Hematopoietic multipotent progenitor cell treated with erythropoietin and hydrocortisone succinate and interleukin-3 and kit ligand, for 6 days (in vitro differentiated cells): ENCODE data around the gene EMC8.
"Not testable (repeated sequence)": the region's sequence is repeated elsewhere in the genome, so short reads cannot be mapped to it uniquely, and the experiment has no call there.

Experiments
- DNase-seq: peaks from one replicate; pipeline ENCODE4 v3.0.0-alpha.2; 2015

EMC8 gene

DNA sequence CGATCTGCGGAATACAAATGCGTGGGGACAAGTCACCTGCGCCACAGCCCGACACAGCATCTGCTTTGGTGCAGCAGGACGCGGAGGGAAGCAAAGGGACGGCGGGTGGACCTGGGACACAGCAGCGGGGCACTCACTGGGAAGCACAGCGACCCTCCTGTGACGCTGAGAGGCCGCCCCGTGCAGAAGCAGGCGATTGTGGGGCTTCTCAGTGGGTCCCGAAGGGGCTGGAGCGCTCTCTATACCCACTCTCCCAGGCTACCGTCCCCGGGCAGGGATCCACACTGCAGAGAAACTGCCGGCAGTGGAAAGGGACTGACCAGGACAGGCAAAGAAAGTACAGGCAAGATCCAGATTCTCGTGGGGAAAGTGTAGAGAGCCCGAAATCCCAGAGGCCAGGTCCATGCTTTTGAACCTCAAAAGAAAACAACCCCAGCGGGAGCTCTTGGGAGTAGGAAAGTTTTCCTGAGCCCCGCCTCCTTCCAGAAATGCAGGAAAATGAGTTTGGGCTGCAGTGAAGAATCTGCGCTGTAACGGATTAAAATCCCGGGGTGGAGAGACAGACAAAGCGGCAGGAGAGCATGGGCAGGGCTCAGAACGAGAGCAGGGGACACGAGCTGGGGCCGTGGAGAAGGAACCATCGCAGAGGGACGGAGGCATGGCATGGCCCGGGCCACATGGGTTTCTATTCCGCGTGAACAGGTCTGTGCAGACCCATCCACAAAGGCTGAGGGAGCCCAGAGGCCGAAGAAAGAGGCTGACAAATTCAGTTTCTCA is 12.9 kb upstream of the EMC8 start:
- DNase-seq = no peak

DNA sequence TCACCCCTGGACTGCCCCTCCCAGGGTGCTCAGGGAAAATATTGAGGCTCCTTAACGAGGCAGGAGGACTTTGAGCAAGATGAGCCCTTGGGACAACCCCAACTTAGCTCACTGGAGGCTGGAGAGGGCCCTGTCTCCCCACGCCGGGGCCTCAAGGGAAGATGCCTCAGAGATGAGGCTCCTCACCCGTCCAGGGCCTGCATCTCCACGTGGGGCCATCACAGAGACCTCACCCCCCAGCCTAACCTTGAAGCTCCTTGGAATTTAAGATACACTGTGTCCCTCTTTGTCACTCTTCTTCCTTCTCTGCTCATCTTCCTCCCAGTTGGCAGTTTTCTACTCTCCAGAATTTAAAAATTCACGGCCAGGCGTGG is 11.4 kb upstream of the EMC8 start:
- DNase-seq = no peak

DNA sequence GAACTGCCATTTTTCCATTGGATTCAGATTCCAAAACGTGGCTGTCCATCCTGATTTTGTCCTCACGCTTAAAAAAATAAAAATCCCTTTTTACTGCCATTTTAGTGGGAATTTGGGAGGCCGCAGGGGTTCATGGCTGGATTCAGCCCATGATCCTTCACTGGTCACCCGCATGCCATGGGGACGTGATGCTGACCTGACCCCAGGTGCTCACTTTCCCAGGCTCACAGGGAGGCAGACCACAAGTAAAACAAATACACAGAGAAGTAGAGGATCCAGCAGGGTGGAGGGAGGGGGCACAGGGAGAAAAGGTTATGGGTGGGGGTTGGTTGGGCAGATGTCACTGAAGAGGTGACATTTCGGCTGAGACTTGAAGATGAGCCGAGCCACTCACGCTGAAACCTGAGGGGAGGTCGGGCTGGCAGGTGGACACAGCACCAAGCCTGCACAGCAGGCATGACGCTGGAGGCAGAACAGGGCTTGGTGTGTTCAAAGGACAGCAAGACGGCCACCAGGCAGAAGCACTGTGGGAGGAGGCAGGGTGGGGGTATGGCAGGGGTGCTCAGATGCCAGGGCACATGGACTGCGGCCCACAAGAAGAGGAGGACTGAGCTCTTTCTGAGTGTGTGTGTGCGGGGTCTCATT is 10.9 kb upstream of the EMC8 start:
- no peak for DNase-seq

DNA sequence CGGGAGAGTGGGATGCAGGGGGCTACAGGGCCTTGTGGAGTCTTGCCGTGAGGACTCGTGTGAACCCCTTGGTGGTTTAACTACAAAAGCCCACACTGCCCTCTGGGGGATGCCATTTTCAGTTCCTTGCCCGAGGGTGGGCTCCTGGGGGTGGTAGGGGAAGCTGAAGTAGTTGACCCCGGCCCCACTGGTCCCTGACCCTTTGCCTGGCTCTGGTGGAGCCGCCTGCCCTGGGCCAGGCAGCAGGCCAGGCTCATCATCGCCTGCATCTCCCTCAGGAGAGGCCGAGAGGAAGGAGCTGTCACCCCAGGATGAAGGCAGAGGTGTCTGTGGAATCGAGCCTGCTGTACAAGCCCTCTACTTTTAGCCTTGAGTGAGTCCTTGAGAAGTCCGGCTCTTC is 10.3 kb upstream of the EMC8 start:
- no peak for DNase-seq

DNA sequence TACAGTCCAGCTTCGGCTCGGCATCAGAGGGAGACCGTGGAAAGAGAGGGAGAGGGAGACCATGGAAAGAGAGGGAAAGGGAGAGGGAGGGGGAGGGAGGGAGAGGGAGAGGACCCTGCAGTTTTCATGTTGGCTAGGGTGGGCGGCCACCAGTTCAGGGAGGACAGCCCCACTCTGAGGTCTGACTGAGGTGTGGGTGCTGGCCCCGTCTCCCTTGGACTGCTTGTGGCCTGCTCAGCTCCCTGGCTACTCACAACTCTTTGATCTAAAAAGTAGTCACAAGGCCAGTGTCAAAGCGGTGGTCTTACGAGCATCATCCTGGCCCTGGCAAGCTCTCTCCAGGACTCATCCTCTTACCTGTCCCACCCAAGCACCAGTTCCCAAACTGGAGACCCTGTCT is 9.6 kb upstream of the EMC8 start:
- no peak for DNase-seq

DNA sequence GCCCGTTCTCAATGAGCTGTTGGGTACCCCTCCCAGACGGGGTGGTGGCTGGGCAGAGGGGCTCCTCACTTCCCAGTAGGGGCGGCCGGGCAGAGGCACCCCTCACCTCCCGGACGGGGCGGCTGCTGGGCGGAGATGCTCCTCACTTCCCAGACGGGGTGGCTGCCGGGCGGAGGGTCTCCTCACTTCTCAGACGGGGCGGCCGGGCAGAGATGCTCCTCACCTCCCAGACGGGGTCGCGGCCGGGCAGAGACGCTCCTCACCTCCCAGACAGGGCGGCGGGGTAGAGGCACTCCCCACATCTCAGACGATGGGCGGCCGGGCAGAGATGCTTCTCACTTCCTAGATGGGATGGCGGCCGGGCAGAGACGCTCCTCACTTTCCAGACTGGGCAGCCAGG is 8.8 kb upstream of the EMC8 start:
- DNase-seq = not testable (repeated sequence)

DNA sequence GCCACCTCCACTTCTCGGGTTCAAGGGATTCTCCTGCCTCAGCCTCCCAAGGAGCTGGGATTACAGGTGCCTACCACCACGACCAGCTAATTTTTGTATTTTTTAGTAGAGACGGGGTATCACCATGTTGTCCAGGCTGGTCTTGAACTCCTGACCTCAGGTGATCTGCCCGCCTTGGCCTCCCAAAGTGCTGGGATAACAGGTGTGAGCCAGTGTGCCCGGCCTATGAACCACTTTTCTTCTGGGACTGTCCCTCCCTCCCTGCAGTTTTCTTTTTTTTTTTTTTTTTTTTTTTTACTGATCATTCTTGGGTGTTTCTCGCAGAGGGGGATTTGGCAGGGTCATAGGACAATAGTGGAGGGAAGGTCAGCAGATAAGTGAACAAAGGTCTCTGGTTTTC is 8.0 kb upstream of the EMC8 start:
- not testable (repeated sequence) for DNase-seq

DNA sequence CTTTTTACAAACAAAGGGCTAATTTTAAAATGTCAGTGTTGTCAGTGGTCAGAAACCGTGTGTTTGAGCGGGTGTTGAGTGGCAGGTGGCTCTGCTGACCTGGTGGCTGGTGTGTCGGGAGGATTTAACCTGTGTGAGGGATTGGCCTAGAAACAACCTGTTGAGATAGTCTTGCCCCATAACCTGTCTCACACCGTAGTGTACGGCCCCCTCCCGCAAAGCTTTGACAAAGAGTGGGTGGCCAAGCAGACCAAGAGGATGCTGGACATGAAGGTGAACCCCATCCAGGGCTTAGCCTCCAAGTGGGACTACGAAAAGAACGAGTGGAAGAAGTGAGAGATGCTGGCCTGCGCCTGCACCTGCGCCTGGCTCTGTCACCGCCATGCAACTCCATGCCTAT is 7.2 kb upstream of the EMC8 start:
- no peak for DNase-seq

DNA sequence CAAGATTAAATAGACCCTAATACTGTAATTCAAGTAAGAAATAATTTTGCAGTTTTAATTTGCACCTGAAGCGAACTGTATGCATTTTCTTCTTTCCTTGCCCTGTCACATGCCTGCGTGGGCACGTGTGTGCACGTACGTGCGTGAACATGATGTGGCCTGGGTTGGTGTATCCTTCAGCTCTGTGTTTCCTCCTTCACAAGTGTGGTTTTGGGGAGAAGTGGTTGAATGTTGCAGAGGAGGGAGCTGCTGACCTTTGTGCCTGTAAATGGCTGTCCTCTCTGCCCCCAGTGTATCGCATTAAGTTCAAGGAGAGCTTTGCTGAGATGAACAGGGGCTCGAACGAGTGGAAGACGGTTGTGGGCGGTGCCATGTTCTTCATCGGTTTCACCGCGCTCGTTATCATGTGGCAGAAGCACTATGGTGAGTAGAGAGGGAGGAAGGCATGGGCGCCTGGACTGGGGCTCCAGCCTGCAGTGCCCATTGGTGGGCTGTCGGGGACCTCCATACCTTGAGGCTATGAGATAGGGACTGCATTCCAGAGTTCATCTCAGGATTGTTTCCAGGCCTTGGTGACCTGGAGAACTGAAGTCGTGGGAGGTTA is 6.2 kb upstream of the EMC8 start:
- no peak for DNase-seq

DNA sequence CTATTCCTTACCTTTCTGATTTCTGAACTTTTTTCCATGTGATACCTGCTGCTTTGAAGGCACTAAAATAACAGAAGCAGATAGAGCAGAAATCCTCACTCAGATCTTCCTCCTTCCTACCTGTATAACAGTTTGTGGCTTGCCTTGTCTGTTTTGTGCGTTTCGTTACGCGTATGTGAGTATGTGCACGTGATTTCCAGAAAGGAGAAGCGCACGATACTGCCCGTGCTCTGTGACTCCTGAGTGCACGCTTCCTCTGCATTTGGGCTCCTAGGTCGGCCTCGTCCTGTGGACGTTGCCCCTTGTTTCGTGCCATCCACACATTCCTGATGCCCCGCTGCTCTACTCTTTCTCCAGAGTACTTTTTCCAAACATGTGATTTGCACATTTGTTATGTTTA is 4.2 kb upstream of the EMC8 start:
- DNase-seq = no peak

DNA sequence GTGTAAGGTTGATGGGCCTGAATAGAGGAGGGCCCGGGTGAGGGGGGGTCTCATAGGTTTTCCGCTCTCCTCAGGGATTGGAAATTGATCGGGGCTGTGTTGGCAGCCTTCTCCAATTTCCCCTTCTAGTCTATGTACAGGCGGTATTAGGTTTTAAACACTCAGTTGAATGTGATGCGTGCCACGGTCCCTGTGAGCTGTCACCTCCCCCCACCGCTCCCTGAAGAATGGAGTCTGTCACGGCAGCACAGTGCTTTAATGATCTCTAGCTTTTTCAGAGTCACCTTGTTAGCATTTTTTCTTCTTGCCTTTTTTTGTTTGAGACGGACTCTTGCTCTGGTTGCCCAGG is 951 bp upstream of the EMC8 start:
- peak; percentile 25 for DNase-seq

DNA sequence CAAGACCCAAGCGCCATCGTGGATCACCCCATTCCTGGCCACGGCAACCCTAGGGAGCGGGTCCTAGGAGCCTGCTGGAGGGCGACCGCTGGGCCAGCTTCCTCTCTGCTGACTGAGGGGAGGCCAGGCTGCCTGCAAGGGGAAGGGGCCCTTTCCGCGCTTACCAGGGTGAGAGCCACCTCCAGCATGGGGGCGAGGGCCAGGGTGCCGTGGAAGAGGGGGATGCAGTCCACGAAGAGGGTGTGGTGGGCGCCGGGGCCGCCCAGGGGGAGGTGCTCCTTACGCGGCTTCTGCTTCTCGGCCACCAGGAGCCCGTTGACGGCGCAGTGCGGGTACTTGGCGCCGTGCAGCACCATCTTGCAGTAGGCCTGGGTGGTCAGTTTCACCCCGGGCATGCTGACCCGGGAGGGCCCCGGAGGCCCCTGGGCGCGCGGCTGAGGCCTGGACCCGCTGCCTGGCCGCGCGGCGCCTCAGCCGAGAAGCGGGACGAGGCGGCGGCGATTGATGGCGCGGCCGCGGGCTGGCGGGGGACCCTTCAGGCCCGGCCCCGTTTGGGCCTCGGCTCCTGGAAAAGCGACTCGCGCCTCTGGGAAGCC is 345 bp downstream of the EMC8 start:
- peak; percentile 62 for DNase-seq

DNA sequence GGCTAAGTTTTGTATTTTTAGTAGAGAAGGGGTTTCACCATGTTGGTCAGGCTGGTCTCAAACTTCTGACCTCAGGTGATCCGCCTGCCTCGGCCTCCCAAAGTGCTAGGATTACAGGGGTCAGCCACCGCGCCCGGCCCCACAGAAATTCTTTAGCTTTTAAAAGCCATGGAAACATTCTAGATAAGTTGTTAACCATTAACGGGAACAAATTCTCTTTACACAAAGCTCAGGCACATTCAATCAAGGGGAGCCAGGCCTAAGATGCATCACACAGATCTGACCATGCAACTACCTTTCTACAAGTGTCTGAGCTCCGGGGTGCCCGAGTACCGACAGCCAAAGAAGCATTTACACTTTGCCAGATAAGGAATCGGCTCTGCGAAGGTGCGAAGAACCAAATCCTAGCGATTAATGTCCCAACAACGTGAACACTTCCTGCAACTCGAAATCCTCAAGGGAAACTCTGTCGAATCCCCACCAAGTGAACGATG is 1.0 kb downstream of the EMC8 start:
- peak; percentile 10 for DNase-seq

DNA sequence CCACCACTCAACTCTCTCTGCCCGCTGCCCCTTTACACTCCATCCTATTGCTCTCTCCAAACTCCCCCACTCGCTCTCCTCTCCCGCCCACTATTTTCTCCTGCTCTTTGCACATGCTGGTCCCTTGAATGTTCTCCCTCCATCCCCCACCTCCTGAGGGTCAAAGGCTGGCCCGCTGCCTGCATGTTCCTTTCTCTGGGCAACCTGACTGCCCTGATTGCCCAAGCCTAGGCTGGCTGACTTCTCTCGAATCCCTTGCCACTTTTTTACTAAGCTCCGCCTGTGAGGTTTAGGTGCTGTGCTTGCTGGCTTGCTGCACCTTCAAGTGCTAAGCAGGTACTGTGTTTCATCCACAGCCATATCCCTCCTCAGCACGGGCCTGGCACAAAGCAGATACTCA is 2.7 kb downstream of the EMC8 start:
- no peak for DNase-seq

DNA sequence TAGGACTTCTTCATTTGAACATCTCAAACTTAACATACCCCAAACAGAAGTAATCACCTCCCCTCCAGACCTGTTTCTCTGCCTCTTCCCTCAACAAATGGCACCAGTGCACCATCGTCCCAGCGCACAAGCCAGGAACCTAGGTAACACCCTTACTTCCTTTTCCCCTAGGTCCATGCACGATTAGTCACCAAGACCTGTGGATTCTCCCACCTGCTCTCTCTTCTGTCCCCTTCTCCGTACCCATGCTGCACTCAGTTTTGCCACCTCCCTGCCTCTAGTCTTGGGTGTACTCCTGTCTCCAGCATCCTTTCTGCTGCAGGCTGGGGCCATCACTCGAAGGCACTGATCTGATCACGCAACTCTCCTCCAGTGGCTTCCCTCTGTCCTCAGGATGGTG is 3.2 kb downstream of the EMC8 start:
- no peak for DNase-seq

DNA sequence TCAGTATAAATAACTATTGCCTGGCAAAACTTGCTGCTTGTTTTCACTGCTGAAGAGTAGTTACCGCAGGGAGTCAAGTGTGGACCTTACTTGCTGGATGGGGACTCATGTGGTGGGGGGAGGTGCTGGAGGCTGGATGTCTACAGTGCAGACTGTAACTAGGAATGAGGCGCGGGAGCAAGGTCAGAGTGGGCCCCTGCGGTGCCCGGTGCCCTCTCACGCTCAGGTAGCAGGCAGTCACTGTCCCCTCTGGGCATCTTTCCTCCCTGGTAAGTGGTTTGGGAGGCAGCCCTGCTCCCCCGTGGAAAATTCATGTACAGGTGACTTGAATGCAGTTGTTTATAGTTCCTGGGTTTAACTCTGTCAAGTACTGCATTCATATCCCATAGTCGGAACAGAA is 4.6 kb downstream of the EMC8 start:
- no peak for DNase-seq

DNA sequence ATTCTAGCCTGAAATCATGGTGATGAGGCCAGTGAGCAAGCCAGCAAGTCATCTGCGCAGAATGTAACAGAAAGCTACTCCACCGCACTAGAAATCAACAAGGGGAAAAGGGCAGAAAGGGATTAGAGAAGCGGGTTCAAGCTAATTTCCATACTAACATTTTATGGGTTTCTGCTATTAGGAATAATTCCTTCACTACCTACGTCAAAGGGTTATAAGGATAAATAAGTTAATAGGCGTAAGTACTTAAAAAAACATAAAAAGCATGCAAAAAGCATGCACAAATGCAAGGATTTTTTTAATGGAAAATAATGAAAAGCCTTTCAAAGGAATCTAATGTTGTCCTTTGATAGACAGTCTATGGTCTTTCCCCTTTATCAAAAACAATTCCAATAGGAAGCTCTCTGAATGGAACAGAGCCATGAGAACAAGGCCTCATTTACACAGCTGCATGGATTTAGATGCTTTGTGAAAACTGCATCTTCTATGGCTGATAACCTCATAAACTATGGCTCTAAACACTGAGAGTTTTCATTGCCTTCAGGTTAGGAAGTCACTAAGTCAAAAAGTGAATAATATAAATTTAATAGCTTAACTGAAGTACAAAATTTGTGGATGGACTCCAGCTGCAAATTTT is 5.6 kb downstream of the EMC8 start:
- no peak for DNase-seq

DNA sequence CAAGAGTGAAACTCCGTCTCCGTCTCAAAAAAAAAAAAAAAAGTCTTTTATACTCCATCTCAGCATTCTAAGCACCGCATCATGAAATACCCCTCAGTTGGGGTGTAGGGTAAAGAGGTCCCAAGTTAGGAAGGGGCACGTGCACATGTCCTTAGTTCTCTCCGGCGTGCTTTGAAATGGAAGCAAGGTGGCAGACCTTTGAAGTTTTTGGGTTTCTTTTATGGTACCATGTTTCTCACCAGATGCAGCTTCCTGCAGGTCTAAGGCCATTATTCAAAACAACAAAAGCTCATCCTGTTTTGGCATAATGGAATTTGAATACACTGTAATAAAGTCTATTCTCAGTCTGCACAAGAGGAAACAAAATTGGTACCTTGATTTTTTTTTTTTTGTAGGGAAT is 9.6 kb downstream of the EMC8 start:
- no peak for DNase-seq

DNA sequence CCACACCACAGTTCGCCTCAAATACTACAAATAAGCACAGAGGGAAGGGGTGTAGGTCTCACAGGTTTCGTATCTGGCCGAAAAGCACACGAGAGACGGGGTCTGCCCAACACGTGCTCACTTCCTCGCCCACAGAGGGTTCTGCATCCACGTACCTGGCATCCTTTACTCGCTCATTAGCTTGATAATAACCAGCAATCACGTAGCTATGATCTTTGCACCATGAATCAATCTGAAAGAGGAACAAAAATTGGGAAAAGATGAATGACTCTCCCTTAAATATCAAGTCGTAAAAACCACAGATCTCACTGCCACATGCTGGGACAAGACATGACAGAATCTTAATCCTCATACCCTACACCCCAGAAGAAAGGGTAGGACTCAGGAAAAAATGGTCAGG is 10.5 kb downstream of the EMC8 start:
- DNase-seq = no peak

DNA sequence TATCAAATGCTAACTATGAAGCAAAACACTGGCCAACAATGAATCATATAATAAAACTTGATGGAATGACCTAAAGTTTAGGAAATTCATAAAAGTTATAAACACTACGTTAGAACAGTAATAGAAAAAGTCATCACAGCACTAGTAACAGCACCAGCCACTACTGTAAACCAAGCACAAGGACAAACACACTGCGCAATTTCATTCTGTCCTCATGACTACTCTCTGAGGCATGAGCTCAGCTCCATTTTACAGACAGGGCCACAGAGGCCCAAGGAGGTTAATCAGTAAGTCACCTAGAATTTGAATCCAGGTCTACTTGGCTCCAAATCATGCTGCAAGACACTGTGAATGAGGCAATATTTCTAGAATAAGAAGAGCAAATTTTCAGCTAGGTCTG is 13.4 kb downstream of the EMC8 start:
- no peak for DNase-seq

DNA sequence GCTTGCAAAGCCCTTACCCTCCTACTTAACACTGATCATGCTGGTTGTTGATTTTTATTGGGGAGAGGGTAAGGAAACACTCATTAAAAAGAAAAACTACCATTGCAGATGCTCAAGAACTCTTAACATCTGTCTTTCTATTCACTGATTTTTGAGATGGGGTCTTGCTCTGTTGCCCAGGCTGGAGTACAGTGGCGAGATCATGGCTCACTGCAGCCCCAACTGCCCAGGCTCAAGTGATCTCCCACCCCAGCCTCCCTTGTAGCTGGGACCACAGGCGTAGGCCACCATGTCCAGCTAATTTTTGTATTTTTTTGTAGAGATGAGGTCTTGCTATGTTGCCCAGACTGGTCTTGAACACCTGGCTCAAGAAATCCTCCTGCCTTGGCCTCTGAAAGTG is 14.5 kb downstream of the EMC8 start:
- no peak for DNase-seq

DNA sequence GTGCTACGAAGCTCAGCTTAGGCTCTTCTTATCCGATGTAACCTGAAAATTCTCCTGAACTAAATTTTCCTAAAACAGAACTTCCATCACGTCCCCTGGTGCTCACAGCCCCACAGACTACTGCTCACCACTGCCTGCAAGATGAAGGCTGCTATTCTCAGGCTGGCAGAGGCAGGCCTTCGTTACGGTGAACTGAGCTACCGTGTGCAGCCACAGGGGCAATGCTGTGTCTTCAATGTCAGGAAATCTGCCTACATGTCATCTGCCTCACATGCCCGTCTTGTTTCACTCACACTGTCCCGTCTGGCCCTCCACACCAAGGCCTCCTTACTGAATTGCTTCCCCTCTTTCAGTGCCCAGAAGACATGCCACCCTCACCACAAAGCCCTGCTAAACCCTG is 15.9 kb downstream of the EMC8 start:
- DNase-seq = no peak

DNA sequence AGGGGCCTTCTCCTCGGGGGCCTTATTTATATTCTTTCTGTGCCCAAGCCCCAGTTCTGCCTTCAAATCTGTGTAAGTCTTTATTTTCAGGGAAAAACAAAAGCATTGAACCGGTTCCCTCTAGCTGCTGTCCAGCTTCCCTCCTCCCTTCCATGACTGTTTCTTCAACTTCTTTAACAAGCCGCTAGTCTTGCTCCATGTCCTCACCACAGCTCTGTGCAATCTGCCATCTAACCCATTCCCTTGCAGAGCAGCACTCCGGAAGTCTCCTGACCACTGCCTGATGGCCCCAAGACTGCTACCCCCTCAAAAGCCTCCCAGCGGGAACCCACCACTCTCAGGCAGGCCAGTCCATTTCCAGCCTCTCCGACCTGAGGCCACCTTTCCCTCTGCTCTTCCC is 16.9 kb downstream of the EMC8 start:
- DNase-seq = no peak
